ENCODE data around the gene CCDC196. TPM values are rescaled to one million over a fixed set of nuclear protein-coding genes. Genes with fewer than 3 reads are reported as not detected.

Gene CCDC196
- total and polyA plus RNA-seq, 4 donors, result not detected

DNA sequence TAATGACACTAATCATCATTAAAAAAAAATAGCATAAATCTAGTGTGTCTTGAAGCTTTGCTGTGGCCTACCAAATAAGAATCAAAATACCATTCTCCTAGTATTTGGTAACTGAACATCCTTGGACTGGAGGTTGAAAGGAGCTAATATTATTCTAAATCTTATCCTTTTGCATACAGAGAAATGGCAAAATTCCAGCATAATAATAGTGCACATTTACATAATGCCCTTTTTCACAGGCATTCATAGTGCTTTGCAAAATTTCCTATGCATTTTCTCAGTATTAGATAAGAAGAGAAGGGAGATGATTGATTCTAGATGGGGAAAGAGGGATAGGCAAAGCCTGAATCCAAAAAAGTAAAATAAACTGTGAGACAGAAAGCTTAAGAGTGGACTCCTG lies 13.9 kb upstream of the CCDC196 start:
- DNase-seq, result no peak
- Histone ChIP-seq H3K27me3 (ENCODE audit: control insufficient read depth in 3 of 3, insufficient read depth in 3 of 3, low read length in 2 of 3) (no peaks in the 10 kb centered on the region), H3K9me3 (ENCODE audit: control insufficient read depth in 4 of 4, insufficient read depth in 3 of 4, low read length in 3 of 4) (no peaks in the 10 kb centered on the region), H3K4me3 (no peak overlapping the region), H3K9ac (ENCODE audit: insufficient read depth in 1 of 2, low read length in 2 of 2) (no peak overlapping the region), H3K4me1 (ENCODE audit: control insufficient read depth in 5 of 5, insufficient read depth in 5 of 5, low read length in 5 of 5) (no peaks in the 10 kb centered on the region), H3K27ac (ENCODE audit: low read depth in 1 of 2, low read length in 1 of 2) (no peak overlapping the region), H3K36me3 (ENCODE audit: control insufficient read depth in 4 of 4, insufficient read depth in 4 of 4, low read length in 4 of 4) (no peaks in the 10 kb centered on the region)
- TF ChIP-seq, protein P1, sequence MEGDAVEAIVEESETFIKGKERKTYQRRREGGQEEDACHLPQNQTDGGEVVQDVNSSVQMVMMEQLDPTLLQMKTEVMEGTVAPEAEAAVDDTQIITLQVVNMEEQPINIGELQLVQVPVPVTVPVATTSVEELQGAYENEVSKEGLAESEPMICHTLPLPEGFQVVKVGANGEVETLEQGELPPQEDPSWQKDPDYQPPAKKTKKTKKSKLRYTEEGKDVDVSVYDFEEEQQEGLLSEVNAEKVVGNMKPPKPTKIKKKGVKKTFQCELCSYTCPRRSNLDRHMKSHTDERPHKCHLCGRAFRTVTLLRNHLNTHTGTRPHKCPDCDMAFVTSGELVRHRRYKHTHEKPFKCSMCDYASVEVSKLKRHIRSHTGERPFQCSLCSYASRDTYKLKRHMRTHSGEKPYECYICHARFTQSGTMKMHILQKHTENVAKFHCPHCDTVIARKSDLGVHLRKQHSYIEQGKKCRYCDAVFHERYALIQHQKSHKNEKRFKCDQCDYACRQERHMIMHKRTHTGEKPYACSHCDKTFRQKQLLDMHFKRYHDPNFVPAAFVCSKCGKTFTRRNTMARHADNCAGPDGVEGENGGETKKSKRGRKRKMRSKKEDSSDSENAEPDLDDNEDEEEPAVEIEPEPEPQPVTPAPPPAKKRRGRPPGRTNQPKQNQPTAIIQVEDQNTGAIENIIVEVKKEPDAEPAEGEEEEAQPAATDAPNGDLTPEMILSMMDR (IDR thresholded peaks at IDR 0.05; ENCODE audit: control extremely low read depth, extremely low read depth), result no peak
- ATAC-seq (ENCODE audit: insufficient read depth, low FRiP score), result no peak

DNA sequence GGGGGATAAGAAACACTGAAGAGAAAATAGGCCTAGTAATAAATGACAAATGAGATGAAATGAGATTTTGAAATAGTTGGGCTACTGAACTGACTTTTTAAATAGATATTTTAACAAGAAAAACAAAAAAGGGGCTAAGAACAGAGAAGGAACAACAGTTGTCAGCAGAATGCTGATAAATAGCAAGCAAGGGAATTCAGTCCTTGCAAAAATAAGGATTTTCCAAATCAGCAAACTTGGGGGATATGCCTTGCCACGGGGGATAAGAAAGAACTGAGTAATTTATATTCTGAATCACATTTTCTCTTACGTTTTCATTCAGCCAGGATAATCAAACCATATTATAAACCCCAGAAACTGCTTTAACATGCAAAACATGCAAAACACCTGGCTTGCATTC lies 12.9 kb upstream of the CCDC196 start:
- Histone ChIP-seq H3K27ac (ENCODE audit: low read depth in 1 of 2, low read length in 1 of 2) (no peak overlapping the region), H3K4me3 (no peak overlapping the region), H3K9ac (ENCODE audit: insufficient read depth in 1 of 2, low read length in 2 of 2) (no peak overlapping the region), H3K36me3 (ENCODE audit: control insufficient read depth in 4 of 4, insufficient read depth in 4 of 4, low read length in 4 of 4) (no peaks in the 10 kb centered on the region), H3K27me3 (ENCODE audit: control insufficient read depth in 3 of 3, insufficient read depth in 3 of 3, low read length in 2 of 3) (no peaks in the 10 kb centered on the region), H3K9me3 (ENCODE audit: control insufficient read depth in 4 of 4, insufficient read depth in 3 of 4, low read length in 3 of 4) (no peaks in the 10 kb centered on the region), H3K4me1 (ENCODE audit: control insufficient read depth in 5 of 5, insufficient read depth in 5 of 5, low read length in 5 of 5) (no peaks in the 10 kb centered on the region)
- TF ChIP-seq, protein P1 (IDR thresholded peaks at IDR 0.05; ENCODE audit: control extremely low read depth, extremely low read depth), result no peak
- no peak for ATAC-seq (ENCODE audit: insufficient read depth, low FRiP score)
- no peak for DNase-seq
- WGBS, 2 donors, result 80 to 93% methylated on average over 2 of the region's 2 CpGs

DNA sequence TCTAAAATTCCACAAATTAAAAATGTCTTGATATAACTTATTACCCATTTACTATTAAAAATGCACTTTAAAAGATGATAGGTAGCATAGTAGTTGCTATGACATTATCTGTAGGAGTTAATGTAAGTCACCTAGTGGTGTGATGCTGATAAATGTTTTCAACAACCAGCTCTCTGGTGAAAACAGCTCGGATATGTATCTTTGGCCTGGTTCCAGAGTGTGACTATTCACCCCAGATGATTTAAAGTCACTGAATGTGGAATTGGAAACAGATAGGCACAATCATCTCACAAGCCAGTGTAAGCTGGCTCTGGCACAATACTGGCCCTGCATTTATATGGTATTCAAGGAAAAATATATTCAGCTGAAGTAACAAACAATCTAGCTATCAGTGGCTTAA lies 9.2 kb upstream of the CCDC196 start:
- H3K36me3 ChIP-seq (ENCODE audit: control insufficient read depth in 4 of 4, insufficient read depth in 4 of 4, low read length in 4 of 4), result no peaks in the 10 kb centered on the region
- H3K4me1 ChIP-seq (ENCODE audit: control insufficient read depth in 5 of 5, insufficient read depth in 5 of 5, low read length in 5 of 5), result no peaks in the 10 kb centered on the region
- H3K27me3 ChIP-seq (ENCODE audit: control insufficient read depth in 3 of 3, insufficient read depth in 3 of 3, low read length in 2 of 3), result no peaks in the 10 kb centered on the region
- ATAC-seq (ENCODE audit: insufficient read depth, low FRiP score) (no peak), DNase-seq (no peak)
- 19 to 41% methylated on average over 1 of the region's 1 CpG for WGBS, 2 donors
- H3K4me3 ChIP-seq, result no peak overlapping the region
- H3K9ac ChIP-seq (ENCODE audit: insufficient read depth in 1 of 2, low read length in 2 of 2), result no peak overlapping the region
- no peaks in the 10 kb centered on the region for H3K9me3 ChIP-seq (ENCODE audit: control insufficient read depth in 4 of 4, insufficient read depth in 3 of 4, low read length in 3 of 4)
- TF ChIP-seq, protein P1 (IDR thresholded peaks at IDR 0.05; ENCODE audit: control extremely low read depth, extremely low read depth), result no peak
- H3K27ac ChIP-seq (ENCODE audit: low read depth in 1 of 2, low read length in 1 of 2), result no peak overlapping the region

DNA sequence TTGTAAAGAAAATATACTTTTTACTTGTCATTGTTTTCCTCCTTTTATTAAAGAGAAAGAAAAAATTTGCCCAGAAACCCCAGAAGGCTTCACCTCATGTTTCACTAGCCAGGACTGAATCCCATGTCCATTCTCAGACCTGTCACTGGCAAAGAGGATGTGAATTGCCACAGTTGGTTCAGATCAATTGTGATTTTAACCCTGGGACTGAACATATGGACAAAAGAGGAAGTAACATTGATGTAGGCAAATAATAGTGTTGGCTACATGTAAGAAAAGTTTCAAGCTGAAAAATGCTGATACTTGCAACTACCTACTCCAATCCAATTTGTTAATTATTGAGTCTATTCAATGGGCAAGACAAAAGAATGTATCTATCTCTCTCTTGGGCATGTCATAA lies 8.6 kb upstream of the CCDC196 start:
- Histone ChIP-seq H3K9ac (ENCODE audit: insufficient read depth in 1 of 2, low read length in 2 of 2) (no peak overlapping the region), H3K4me1 (ENCODE audit: control insufficient read depth in 5 of 5, insufficient read depth in 5 of 5, low read length in 5 of 5) (peaks cover 0 to 1% (median 0%) of the 10 kb centered on the region in 5 donors), H3K4me3 (no peak overlapping the region), H3K27ac (ENCODE audit: low read depth in 1 of 2, low read length in 1 of 2) (no peak overlapping the region), H3K9me3 (ENCODE audit: control insufficient read depth in 4 of 4, insufficient read depth in 3 of 4, low read length in 3 of 4) (no peaks in the 10 kb centered on the region), H3K36me3 (ENCODE audit: control insufficient read depth in 4 of 4, insufficient read depth in 4 of 4, low read length in 4 of 4) (no peaks in the 10 kb centered on the region), H3K27me3 (ENCODE audit: control insufficient read depth in 3 of 3, insufficient read depth in 3 of 3, low read length in 2 of 3) (no peaks in the 10 kb centered on the region)
- no peak for ATAC-seq (ENCODE audit: insufficient read depth, low FRiP score)
- TF ChIP-seq, protein P1 (IDR thresholded peaks at IDR 0.05; ENCODE audit: control extremely low read depth, extremely low read depth), result no peak
- DNase-seq, result no peak

Measured in lung (tissue), 12 donors.